HG03108 (cell line): ENCODE measurements around the gene ZNF697.
"Not testable (repeated sequence)": the region's sequence is repeated elsewhere in the genome, so short reads cannot be mapped to it uniquely, and the experiment has no call there.

Experiments
- ATAC-seq: cut with Tn5 transposase; IDR thresholded peaks from one replicate; pipeline ENCODE4 v1.9.1; 2021; ENCODE audit warnings: moderate library complexity; ENCODE audit not compliant: unreplicated experiment

ZNF697 gene

DNA sequence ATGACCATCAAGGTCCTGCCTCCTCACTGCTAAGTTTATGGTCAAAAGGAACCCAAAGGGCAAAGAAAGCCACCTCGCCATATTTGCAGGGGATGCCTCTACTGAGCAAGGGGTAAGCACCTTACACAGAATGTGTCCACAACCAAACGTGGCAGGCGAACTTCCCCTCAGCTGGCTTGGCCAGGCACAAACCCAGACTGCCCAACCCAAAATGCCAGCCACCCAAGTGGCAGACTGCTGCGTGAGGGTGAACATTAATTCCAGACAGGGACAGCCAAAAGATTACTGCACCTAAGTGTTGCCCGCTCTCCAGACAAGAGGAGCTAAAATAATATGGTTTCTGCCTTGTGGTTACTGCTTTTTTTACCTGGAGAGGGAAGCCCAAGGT, 16.0 kb downstream of the ZNF697 start:
- ATAC-seq: no peak

DNA sequence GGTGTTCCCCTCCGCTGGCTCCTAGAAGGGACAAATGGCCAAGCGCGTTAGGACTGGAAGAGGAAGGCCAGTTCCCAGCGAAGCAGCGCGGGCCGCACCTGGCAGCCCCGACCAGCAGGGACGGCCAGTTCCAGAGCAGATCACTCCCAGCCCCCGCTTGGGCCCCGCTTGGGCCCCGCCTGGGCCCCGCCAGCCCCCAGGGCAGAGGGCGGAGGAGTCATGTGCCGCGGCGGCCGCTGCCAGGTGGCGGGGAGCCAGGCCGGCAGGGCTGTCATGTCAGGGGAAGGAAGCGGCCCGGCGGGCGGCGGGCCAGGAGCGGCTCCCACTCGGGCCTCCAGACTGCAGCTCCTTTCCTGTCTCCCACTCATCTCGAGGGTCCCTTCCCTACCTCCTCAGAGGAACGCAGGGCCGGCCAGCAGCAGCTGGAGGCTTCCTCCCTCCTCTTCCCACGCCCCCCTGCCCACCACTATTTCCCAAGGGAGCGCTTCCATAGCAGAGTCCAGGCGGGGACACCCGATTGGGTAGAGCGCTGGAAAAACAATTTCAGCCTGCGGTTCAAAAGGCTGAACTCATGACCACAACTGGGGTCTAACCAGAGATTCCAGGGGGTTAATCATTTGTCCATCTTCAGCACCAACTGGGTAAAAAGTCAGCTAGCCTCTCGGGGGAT, 16.5 kb downstream of the ZNF697 start:
- ATAC-seq: no peak

DNA sequence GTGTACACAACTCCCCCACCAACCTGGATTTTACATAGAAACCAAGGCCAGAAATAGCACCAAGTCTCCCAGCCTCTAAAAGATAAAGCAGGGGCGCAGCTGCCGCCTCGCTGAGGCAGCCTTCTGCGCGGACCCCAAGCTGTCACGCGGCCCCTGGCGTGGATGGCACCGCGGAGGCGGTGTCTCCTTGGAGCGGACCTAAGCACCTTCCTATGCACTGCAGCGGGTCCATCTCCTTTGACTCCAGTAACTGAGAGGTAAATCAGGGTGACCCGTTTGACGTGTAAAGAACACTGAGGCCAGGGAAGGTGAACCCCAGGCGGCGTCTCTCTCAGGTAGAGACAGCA, 17.0 kb downstream of the ZNF697 start:
- ATAC-seq: no peak

DNA sequence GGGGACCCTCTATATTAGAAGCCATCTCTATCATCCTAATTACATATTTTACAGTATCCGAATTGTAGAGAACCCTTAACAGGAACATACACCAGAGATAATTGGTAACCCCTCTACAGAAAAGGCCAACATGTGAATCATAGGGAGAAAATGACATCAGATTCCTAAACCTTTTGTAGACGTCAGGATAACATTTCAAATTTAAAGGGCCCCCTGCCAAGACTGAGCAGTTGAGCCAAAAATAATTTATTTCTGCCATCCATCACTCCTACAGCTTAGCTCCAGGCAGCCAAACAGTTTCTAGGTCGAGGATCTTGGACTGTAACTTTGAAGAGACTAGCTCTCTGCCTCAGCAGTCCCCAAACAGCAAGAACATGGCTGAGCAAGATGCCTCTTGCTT, 21.2 kb downstream of the ZNF697 start:
- no peak for ATAC-seq

DNA sequence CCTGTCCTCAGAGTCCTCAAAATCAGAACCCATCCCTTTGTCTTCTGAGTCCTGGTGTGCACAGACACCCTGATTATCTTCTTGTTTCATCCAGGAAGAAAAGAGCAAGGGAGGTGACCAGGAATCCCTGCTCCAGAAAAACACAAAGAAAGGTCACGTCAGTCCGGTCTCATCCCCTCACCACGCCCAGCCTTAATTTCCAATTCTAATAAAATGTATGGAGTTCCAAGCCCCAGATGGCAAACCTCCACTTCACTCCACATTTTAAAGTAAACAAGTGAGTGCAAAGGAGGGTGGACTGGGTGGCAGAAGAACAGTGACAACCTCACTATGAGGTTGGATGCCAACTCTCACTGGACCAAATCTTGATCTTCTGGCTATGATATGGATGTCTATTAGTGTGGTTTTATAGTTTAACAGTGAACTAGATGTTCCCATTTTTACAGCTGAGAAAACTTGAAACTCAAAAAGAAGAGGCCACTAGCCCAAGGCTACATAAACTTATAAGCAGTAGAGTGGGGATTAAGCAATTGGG, 22.0 kb downstream of the ZNF697 start:
- no peak for ATAC-seq

DNA sequence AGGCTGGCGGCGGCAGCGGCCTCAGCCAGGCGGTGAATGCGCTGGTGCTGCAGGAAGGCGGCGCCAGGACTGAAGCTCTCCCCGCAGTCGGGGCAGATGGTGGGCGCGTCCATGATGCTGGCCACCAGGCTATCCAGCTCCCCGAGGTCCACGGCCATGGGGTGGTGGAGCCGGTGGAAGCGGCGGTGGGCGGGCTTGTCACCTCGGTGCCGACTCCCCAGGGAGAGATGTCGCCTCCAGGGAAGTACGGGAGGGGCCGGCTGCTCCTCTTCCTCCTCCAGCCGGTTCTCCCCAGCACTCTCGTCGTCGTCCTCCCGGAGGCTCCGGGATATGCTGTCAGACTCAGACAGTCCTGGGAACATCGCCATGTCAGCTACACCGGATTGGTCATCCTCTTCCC, 24.4 kb downstream of the ZNF697 start:
- no peak for ATAC-seq

DNA sequence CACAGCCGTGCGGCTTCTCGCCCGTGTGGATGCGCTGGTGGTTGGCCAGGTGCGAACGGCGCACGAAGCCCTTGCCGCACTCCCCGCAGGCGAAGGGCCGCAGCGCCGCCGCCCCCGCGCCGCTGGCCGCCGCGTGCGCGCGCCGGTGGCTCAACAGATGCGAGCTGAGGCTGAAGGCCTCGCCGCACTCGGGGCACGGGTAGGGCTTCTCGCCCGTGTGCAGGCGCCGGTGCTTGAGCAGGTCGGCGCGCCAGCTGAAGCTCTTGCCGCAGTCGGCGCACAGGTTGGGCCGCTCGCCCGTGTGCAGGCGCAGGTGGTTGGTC, 24.9 kb downstream of the ZNF697 start:
- no peak for ATAC-seq

DNA sequence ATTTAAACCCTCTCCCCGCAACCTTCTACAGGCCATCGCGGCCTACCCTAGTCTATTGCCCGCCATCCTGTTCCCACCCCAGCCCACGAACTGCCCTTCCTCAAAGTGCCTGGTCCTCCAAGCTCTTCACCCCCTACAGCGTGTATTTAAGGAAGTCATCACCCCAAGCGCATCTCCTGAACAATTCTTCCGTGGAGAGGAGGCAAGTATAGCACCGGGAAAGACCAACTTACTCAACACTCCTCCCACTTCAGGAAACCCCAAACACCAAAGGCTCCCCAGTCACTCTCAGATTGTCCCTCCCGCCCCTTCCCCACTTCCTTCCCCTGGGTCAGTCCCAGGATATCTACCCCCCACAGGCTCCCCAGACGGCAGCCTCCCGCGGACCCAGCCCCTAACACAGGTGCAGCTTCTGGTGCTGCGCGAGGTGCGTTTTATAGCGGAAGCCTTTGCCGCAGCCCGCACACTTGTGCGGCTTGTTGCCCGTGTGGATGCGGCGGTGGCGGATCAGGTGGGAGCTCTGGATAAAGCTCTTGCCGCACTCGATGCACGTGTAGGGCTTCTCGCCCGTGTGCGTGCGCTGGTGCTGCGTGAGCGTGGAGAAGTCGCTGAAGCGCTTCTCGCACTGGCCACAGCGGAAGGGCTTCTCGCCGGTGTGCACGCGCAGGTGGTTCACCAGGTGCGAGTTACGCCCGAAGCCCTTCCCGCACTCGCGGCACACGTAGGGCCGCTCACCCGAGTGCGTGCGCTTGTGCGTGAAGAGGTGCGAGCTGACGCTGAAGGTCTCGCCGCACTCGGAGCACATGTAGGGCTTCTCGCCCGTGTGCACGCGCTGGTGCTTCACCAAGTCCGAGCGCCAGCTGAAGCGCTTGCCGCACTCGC, 25.5 kb downstream of the ZNF697 start:
- ATAC-seq: no peak

DNA sequence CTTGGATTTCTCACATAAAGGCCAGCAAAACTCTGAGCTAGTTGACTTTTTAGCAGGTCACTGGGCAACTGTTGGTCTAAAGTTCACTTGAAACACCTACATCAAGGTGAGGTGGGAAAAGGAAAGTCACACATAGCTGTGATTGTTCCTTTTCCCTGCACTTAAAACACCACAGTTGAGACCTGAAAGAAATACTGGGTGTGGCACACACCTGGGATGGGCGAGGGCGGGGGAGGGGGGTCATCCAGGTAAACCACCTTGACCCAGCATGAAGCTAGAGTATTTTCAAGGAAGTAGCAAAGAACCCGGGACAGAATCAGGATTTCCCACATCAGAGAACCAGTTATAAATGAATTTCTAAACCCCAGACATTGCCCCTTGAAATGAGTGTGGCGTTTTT, 26.4 kb downstream of the ZNF697 start:
- ATAC-seq: no peak

DNA sequence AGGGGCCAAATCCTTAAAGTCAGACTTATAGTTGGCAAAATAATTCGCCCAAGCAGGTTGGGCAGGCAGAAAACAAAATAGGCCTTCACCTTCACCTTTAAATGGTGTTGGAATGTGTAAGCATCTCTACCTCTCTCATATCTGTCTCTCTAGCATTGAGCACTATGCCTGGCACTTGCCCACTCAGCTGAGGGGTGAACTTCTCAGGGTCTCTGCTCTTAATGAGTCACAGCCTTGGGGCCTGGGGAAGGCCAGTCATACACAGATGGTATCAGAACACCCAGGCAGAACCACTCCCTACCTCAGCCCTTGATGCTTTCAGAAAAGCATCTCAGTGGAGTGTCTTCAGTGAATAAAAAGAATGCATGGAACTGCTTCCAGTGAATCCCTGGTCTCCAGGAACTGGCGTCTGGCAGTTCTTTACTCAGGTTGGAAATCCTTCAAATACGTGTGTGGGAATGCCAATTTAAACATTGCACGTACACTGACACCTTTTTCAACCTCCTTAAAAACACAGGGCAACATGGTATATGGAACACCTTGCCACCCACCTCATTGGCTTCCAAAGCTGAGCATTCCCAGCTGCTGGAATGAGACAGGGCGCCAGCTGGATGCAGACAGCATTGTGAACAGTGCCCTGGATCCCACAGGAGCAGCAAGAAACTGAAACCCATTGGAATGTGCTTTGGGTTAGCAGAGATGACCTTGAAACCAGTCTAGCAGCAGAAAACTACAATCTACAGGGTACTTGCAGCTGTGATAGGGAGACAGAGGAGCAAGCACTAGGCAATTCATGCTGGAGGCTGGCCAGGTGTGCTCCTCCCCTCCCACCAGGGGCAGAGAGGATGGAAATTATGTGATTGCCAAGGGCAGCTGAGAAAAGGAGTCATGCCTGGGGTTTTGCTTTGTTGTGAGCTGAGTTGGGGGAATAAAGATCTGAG, 30.0 kb downstream of the ZNF697 start:
- no peak for ATAC-seq

DNA sequence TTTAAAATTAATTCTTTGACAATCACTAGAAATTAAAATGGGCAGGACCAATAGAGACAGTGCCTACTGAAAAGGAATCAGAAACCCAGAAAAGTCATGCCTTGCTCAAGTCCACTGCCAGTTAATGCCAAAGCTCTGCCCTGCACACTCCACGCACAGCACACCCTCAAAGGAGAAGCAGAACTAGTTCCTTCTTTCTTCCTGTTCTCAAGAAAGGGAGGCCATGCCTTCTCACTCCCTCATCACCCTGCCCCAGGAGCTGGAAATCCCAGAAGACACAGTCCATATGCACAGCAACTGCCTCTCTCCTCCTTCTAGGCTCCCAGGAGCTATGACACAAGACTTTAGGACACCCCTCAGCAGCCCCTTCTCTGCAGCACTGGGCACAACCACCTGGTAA, 31.3 kb downstream of the ZNF697 start:
- not testable (repeated sequence) for ATAC-seq

DNA sequence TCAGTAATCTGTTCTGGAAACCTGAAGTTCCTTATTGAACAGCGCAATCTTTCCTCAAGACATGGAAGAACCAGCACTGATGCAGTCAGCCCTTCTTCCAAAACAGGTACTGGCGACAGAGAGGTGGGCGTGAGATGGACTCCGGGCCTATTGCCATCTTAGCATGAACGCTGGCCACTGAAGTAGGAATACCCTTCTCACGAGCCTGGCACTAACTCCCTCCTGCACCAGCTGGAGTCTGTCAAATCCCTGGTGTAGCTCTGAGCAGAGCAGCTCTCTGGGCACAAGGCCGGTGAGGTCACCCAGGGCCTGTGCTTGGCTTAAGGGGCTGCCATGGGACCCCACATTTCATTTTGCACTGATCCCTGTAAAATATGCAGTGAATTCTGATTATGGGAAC, 33.0 kb downstream of the ZNF697 start:
- not testable (repeated sequence) for ATAC-seq

DNA sequence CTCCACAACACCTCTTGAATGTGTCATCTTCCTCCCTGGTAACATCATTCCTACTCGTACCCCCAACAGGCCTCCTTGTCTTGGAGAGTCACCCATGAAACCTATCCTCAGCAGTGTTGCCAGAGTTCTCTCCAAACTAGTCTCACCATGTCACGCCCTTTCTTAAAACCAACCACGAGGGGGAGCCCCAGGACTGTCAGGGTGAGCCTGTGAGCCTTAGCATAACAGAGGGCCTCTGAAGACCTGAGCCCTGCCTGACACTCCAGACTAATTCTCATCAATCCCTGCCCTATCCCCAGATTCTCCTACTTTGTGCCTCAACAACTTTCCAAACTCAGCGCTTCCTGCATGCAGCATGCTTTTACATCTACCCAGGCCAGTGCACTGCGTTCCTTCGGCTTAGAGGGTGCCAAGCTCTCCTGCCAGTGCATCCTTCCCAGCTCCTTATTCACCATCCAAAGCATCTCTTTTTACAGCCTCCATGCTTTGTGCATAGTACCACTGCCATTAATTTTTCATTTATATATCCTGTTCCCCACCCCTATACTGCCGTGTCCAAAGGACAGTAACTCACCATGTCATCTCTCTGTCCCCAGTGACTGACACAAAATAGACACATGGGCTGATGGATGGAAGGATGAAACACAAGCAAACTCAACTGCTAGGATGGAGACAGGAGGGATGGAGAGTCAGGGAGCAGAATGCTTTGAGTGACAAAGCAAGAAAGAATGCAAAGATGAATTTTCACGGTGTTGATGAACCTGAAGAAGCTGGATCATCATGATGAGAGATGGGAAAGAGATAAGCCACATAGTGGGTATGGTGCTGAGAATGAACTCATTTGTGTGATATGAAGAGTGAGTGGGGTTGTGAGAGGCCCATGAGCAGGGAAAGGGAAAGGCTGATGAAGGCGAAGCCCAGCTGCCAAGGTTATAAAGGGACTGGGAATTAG, 34.0 kb downstream of the ZNF697 start:
- peak; percentile 84 for ATAC-seq

DNA sequence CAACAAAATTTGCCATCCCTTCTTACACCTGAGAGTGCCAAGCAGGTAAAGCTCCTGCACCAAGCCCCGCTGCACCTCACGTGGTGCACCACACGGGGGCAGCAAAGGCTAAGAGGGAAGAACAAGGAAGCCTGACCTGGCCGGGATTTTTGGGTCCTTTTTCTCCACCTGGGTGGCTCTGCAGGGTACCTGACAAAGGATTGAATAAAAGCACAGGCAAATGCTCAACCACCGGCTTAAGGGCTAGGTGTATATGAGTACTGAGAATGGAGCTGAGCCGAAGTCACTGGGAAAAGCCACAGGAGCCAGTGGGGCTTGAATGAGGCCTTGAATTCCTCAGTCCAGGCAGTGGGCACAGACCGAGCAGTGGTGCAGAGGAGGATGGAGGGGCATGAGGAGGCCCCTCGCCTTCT, 36.4 kb downstream of the ZNF697 start:
- no peak for ATAC-seq

DNA sequence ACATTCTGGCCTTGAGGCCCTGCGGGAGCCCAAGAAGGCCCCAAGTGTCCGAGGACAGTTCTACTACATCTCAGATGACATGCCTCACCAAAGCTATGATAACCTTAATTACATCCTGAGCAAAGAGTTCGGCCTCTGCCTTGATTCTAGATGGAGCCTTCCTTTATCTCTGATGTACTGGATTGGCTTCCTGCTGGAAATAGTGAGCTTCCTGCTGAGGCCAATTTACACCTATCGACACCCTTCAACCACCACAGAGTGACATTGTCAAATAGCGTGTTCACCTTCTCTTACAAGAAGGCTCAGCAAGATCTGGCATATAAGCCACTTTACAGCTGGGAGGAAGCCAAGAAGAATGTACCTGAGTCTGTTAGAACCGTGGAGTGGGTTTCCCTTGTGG, 39.2 kb downstream of the ZNF697 start:
- ATAC-seq: not testable (repeated sequence)

DNA sequence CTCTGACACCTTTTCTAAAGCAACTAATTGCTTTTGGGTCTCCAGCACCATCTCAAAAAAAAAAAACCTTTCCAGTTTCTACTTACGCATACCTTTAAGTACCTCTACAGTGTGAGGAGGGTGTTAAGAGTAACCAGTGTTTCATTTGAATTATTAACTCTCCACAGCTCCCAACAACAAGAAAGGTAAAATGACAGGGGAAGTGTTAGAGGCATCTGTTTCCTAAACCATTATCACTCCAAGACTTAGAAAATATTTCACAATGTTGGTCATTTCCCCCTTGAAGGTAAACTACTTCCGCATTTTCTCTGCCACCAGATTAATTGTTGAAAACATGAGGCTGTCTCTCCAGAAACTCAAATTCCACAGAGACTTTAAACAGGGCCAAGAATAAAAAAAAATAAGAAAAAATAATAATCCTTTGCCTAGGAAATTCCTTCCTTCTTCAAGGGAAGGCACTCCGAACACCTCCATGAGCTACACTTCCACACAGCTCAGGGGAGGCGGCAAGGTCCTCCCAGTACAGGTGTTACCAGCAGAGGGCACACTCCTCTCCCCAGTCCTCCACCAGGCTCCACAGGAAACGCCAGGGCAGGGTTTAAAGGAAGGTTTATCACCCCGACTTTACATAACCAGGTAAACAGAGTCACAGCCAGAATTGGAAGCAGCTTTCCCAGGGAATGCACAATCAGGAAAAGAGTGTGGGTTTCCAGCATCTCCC, 40.8 kb downstream of the ZNF697 start:
- ATAC-seq: not testable (repeated sequence)

DNA sequence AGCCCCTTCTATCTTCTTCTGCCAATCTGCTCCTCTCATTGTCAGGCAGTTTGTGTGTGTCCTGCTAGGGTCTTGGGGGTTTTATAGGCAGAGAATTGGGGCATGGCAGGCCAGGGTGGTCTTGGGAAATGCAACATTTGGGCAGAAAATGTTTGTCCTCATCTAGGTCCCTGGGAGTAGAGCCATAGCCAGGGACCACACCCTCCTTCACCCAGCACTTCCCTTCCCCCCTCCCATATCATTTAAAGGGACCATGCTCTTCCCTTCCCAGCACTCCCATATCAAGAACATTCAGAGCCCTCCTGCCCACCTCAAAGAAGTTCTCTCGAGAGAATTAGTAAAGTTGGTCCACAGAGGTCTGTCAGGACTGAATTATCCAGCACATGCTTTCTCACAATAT, 41.7 kb downstream of the ZNF697 start:
- no peak for ATAC-seq

DNA sequence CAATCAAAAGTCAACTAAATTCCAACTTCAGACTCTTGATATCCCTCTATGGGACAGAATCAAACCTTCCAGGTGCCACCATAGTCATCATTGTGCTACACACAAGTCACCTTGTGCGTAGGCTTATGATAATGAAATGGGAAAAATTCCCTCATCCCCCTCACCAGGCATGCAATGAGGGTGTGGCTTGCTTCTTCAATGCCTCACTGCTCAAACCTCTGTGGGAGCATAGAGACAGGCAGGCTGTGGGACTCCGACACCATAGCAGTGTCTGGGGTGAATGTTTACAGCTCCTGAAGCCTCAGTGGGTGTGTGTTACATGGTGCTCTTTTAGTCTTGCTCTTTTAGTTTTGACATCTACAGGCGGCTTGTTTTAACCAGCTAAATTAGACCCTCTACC, 42.4 kb downstream of the ZNF697 start:
- ATAC-seq: no peak

DNA sequence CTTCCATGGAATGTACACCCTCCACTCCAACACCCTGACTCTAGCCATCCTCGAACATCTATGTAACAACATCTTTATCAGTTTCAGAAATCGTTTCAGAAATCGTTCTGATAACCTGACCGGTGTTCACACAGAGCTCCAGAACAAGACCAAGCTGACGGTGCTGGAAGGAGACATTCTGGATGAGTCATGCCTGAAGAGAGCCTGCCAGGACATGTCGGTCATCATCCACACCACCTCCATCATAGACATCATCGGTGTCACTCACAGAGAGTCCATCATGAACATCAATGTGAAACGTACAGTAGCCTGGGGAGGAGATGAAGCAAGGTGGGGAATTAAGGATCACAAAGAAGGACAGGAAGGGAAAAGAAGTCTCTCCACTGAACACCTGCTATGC, 43.0 kb downstream of the ZNF697 start:
- not testable (repeated sequence) for ATAC-seq

DNA sequence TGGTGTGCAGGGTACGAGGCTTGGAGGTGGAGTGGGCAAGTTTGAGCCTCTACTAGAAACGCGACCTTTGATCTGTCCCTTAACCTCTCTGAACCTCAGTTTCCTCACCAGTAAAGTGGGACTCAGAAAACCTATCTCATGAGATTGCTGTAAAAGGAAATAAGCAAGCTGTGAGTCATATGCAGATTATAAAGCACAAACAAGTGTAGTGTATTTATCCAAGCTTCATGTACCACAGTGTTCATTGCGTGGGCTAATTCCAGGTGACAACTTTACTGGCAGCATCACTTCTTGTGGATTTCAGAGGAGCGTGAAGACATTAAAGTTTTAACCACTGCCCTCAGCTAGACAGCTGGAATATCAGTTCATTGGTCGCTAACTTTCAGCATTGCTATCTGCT, 44.4 kb downstream of the ZNF697 start:
- ATAC-seq: no peak
